Measurements from ENCODE around the gene TMEM130.
A peak's percentile ranks its signal among the peaks of the same experiment; 100 is the strongest.
"Not testable (repeated sequence)": the region's sequence is repeated elsewhere in the genome, so short reads cannot be mapped to it uniquely, and the experiment has no call there.

TMEM130 gene

DNA sequence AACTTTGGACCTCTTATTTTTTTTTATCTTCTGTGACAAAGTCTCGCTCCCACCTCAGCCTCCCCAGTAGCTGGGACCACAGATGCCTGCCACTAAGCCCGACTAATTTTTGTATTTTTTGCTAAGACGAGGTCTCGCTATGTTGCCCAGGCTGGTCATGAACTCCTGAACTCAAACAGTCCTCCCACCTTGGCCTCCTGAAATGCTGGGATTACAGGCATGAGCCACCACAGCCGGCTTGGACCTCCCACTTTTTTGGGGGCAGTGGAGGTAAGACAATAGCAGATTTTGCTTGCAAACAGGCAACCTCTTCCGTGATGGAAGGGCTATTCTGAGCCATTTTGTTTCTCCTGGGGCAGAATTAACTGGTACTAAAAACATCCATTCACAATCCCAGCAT lies 7.3 kb upstream of the TMEM130 start:
- no peak for DNase-seq

DNA sequence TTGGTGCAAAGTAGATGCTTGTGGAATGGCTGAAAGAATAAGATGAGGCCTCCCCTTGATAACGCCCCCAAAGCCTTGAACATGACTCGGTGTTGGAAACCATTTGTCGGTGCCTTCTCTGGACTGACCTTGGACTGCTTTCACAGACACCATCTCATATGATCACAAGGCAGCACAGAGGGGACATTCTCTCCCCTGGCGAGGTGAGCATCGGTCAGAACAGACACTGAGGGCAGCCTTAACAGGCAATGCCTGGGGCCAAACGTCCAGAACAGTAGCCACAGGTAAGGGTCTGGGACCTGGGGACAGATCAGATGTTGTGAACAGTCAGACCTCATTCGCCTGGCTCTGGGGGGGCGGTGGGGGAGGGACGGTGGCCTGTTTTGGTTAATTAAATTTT lies 5.7 kb upstream of the TMEM130 start:
- DNase-seq: no peak

DNA sequence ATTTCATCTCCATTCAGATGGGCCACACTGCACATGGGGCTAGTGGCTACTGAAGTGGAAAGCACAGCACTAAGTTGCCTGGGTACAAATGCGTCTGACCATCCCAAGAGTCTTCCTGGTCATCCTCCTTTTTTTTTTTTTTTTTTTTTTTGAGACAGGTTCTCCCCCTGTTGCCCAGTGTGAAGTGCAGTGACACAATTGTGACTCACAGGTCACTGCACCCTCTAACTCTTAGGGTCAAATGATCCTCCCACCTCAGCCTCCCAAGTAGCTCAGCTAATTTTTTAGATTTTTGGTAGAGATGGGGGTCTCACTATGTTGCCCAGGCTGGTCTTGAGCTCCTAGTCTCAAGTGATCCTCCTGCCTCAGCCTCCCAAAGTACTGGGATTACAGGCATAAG lies 5.1 kb upstream of the TMEM130 start:
- DNase-seq: no peak

DNA sequence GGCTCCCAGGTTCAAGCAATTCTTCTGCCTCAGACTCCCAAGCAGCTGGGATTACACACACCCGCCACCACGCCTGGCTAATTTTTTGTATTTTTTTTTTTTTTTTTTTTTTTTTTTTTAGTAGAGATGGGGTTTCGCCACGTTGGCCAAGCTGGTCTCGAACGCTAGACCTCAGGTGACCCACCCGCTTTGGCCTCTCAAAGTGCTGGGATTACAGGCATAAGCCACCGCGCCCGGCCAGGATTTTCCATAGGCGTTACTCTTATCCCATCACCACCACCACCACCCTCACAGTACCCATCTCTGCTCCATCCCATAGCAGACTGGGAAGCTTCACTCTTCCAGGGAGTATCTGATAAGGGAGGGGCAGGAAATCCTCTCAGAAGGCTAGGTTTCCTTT lies 3.8 kb upstream of the TMEM130 start:
- DNase-seq: not testable (repeated sequence)

DNA sequence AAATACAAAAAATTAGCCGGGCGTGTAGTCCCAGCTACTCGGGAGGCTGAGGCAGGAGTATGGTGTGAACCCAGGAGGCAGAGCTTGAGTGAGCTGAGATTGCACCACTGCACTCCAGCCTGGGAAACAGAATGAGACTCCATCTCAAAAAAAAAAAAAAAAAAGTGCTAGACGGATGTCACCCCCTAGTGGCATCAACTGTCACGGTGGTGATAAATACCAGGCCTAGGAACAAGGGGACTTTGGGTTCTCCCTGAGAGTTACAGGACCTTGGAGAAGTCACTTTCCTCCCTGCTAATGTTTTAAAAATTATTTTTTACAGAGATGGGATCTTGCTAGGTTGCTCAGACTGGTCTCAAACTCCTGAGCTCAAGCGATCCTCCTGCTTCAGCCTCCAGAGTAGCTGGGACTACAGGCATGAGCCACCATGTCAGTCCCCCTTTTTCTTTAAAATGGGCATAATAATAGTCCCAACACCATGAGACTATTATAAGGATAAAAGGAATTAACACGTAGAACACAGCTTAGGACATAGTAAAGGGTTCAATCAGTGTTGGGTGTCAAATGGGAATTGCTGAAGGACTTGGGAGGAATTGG lies 2.6 kb upstream of the TMEM130 start:
- peak; percentile 28 to 30 for DNase-seq

DNA sequence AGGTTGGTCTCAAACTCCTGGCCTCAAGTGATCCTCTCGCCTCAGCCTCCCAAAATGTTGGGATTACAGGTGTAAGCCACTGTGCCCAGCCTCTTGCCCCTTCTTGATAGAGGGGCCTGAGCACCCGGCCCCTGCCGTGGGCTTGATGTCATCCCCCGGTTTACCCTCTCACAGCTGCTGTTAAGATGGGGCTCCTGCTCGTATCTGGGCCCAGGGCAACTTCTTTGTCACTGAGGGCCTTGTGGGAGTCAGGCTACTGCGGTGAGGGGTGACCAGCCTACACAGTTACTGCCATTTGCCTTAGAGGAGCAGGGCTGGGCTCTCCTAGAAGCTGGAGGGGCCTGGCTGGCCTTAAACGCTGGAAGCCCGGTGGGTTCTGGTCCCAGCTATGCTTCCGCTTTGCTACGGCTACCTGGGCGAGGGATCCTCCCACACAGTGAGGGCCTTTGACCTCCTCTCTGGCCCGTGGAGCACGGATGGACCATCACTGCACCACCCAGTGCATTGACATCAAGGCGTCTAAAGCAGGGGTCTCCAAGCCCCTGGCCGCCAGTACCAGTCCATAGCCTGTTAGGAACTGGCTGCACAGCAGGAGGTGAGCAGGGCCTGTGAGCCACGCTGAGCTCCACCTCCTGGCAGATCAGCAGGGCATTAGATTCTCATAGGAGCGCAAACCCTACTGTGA lies 1.1 kb upstream of the TMEM130 start:
- DNase-seq: no peak

DNA sequence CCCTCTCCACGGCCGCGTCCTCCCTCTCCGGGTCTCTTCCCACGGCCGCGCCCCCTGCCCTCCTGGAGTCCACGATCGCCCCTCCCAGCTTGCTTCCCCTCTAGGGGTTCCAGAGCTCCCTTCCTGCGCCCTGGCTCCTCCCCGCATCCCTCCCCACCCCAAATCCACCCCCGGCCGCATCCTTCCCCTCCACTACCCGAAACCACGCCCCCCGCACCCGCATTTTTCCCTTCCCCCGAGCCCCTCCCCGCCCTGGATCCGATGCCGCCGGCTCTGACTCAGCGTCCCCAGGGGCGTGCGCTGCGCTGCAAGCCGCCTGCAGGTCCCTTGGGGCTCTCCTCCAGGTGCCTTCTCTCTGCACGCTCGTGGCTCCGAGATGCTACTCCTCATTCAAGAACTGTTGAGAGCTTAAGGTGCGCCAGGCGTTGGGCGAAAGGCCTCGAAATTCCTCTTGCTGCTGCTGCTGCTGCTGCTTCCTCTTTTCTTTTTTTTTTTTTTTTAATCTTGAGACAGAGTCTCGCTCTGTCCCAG lies 372 bp upstream of the TMEM130 start:
- DNase-seq: peak; percentile 72 to 76

DNA sequence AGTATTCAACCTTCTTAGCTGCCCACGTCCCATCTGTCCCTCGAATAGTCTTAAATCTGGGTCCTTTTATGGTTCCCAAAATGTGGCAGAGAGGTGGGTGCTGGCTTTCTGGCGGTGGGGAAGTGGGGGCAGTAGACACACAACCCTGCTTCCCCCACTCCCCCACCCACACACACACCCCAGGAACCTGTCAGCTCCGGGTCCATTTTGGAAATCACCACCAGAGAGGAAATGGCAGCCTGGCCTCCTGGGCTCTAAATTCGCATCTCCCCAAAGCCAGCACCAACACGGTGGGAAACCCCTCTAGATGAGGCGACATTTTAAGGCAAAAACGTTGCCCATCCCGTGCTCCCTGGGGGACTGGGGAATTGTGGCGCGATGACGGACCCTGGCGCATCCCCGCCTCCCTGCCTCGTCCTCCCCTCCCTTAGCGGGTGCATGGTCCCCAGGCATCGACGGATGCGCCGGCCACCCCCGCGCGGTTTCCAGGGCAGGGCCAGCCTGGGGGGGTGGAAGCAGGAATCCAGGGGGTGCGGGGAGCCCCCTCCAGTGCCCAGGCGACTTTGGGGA lies 702 bp downstream of the TMEM130 start:
- DNase-seq: no peak

DNA sequence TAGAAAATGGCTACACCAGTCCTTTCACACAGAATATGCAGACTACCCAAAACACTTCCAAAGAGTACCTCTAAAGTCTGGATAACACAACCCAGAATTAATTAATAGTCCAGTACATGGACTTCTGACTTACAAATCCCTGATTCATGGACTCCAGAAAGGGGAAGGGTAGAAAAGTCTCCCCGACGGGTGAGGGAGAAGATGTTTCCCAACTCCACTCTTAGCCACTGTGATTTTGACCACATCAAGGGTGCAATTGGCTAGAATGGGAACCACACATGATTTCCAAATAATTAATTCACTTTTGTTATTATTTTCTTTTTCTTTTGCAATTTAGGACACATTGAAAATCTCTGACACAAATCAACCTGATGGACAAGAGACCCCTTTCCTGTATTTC lies 1.4 kb downstream of the TMEM130 start:
- DNase-seq: no peak

DNA sequence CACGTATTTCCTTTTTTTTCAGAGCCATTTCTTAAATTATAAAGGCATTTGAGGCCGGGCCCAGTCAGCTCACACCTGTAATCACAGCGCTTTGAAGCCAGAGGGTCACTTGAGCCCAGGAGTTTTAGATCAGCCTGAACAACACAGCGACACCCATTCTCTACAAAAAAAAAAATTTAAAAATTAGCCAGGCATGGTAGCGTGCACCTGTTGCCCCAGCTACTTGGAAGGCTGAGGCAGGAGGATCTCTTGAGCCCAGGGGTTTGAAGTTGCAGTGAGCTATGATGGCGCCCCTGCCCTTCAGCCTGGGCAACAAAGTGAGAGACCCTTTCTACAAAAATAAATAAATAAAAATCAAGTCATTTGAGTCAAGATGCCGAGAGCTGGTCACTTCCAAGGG lies 3.0 kb downstream of the TMEM130 start:
- no peak for DNase-seq

DNA sequence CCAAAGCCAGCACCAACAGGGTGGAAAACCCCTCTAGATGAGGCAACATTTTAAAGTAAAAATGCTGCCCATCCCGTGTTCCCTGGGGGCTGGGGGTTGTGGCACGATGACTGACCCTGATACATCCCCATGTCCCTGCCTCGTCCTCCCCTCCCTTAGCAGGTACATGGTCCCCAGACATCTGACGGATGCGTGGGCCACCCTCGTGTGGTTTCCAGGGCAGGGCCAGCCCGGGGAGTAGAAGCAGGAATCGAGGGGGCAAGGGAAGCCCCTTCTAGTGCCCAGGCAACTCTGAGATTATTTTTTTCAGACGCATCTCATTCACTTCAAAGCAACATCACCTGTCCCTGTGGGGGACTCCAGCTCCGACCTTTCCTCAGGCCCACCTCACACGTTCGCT lies 3.5 kb downstream of the TMEM130 start:
- no peak for DNase-seq

DNA sequence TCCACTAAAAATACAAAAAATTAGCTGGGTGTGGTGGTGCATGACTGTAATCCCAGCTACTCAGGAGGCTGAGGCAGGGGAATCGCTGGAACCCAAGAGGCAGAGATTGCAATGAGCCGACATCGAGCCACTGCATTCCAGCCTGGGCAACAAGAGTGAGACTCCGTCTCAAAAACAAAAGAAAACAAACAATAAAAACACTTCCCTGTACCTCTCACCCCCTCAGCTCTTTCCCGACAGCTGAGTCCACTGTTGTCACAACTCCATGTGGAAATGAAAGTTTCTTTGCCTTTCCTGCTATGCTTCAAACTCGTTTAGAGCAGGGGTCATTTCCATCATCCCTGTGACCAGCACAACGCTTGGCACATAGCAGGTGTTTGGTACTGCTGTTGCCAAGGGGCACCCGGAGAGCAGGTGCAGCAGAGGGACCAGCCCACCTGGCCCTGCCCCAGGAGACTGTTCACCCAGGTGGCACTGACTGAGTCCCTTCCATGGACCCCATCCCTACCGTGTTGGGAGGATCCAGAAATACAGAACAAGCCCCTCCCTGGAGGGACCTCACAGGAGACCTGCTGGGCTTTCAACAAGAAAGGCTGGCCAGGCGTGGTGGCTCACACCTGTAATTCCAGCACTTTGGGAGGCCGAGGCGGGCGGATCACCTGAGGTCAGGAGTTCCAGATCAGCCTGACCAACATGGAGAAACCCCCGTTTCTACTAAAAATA lies 4.9 kb downstream of the TMEM130 start:
- no peak for DNase-seq

DNA sequence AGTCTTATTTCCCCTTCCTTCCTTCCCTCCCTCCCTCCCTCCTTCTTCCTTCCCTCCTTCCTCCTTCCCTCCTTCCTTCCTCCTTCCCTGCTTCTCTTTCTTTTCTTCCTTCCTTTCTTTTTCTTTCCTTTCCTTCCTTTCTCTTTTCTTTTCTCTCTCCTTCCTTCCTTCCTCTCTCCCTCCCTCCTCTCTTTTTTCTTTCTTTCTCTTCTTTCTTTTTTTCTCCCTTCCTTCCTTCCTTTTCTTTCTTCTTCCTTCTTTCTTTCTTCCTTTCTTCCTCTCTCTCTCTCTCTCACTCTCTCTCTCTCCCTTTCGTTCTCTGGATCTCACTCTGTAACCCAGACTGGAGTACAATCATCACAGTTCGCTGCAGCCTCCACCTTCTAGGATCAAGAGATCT lies 6.2 kb downstream of the TMEM130 start:
- DNase-seq: no peak

DNA sequence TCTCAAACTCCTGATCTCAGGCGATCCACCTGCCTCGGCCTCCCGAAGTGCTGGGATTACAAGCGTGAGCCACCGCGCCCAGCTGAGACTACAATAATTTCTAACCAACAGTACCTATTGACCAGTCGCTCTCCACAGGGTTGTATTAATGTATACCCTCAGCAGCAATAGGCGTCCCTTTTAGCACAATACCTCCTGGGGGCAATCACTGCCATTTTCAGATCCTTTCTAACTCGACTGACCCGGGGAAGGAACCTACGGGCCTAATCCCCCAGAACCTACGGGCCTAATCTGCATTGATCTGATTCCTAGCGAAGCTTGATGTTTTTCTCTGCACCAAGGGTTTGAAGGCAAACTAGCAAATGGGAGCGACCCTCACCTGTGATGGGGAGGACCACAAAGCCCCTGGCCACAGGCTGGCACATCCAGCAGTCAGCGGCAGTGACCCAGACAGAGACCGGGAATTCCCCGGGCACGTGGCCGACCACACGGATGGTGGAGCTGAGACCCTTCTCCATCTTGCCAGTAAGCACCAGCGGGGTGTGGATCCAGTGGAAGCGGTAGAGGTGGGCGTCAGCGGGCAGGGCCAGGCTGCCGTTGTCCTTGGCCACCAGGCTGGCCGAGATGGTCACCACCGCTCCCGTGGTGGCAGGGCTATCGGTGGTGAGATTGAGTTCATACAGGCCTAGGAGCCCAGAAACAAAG lies 6.9 kb downstream of the TMEM130 start:
- no peak for DNase-seq

DNA sequence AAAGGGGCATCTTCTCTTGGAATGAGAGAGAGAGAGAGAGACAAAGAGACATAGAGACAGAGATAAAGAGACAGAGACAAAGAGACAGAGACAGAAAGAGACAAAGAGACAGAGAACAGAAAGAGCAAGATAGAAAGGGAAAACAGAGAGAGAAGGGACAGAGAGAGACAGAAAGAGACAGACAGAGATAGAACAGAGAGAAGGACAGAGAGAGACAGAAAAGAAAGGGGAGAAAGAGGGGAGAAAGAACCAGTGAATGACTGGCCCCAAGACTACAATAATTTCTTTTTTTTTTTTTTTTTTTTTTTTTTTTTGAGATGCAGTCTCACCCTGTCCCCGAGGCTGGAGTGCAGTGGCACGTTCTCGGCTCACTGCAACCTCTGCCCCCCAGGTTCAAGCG lies 7.6 kb downstream of the TMEM130 start:
- no peak for DNase-seq

DNA sequence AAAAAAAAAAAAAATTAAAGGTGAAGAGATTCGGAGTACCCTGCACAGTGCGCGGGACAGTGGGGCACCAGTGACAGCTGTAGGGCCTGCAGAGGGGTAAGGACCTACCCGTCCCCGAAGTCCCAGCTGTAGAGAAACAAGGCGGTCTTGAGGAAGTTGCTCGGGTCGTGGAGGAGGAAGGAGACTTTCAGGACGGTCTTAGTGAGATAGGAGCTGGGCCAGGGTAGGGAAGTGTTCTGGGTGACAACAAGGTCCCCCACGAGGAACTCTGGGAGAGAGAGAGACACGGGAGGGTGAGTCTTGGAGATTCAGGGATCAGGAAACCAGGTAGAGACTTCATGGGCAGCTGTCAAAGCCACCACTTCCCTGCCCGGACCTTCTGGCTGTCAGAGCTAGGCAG lies 9.7 kb downstream of the TMEM130 start:
- no peak for DNase-seq

DNA sequence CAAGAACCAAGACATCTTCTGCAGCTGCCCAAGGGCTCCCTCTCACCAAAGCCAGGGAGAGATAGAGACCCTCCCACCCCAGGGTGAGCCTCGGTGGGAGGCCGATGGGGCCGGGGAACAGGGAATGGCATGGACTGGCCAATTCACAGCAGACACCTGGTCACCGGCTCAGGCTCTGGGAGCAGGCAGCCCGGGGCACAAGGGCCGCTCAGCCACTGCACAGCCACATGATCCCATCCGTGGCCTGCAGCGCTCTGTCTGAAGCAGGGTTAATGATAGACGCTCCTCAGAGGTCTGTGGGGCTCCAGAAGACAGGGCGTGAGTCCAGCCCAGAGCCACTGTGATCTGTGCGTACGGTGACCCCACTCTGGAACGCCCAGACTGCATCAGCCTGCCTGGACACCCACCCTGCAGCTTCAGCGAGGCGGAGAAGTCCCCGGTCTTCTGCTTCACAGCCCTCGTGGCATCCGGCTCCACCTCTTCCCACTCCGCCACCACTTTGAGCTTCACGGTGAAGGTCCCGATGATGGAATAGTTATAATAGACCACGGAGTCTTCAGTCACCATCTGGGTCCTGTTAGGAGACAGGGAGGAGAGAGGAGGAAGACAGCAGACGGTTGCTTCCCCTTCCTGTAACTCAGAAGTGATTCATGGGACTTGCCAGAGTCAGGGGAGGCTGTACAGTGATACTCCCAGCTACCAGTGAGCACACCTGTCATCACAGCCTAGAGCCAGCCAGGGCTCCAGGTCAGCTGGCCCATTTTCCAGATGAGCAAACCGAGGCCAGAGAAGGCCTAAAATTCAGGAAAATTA lies 14.0 kb downstream of the TMEM130 start:
- no peak for DNase-seq

DNA sequence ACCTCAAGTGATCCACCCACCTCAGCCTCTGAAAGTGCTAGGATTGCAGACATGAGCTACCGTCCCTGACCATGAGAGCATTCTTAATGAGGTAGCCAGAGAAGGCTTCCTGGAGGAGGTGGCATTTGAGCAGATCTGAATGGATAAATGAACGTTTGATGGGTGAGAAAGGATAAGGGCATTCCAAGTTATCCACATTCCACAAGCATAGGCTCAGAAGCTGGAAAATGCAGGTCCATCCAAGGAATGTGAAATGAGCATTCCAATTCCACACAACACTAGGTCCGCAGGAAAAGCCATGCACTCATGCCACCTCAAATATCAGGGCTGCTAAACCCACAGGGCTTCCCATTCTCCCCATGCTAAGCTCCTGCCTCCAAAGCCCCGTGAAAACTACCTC lies 17.0 kb downstream of the TMEM130 start:
- DNase-seq: no peak

DNA sequence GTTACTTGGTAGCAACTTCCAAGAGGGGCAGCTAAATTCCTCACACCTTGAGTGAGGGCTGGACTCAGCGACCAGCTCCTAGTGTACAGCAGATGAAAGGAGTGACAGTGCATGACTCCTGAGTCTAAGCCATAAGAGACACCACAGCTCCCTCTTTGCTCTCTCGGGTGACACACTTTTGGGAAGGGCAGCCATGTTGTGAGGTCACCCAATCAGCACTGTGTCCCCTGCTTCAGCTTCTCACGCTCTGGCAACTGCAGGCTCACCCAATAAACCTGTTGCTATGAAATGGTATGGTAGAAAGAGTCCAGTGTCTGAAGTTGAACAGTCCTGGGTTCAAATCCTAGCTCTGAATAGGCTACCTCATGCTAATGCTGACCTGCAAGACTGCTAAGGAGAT lies 20.9 kb downstream of the TMEM130 start:
- no peak for DNase-seq

DNA sequence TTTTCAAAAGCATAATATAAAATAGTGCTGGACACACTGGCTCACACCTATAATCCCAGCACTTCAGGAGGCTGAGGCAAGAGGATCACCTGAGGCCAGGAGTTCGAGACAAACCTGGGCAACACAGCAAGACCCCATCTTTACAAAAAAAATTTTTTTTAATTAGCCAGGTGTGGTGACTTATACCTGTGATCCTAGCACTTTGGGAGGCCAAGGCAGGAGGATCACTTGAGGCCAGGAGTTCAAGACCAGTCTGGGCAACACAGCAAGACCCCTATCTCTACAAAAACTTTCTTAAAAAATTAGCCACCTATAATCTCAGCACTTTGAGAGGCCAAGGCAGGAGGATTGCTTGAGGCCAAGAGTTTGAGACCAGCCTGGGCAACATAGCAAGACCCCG lies 27.3 kb downstream of the TMEM130 start:
- not testable (repeated sequence) for DNase-seq

DNA sequence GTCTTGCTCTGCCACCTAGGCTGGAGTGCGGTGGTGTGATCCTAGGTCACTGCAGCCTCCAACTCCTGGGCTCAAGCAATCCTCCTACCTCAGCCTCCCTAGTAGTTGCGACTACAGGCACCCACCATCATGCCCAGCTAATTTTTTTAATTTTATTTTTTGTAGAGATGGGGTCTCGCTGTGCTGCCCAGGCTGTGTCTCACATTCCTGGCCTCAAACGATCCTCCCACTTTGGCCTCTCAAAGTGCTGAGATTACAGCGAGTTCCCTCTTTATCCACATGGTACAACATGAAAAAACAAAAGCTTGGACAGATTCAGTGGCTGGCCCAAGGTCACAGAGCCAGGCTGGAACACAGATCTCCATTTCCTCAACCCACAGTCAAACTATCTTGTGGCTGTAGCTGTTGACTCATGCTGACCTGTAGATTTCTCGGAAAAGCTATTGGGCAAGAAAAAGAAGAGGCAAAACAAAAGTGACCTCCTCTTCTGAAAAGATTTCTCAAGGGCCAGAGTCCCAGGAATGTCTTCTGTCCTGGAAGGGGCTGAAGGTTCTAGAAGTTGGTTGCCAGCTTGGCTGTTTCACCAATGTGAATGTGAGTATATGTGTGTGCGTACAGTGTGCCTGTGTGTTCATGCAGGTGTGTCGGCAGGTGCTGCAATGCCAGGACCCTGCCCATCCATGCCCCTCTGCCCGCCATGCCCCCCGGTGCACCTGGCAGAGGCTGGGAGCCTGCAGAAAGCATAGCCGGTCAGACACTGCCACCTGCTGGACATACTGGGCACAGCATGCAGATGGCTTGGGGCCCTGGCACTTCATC lies 28.4 kb downstream of the TMEM130 start:
- DNase-seq: peak; percentile 81

Data from activated T-cell treated with anti-CD3 and anti-CD28 coated beads, Interleukin-2, amount 50 U/mL, for 48 hours (primary cell).